CMK (cell line): ENCODE data around the gene CCR4.
"Not testable (repeated sequence)": the region's sequence is repeated elsewhere in the genome, so short reads cannot be mapped to it uniquely, and the experiment has no call there.

Experiments used
- DNase-seq: peaks from one replicate; pipeline ENCODE4 v3.0.0-alpha.2; 2010; ENCODE audit warnings: low read depth

Gene CCR4

DNA sequence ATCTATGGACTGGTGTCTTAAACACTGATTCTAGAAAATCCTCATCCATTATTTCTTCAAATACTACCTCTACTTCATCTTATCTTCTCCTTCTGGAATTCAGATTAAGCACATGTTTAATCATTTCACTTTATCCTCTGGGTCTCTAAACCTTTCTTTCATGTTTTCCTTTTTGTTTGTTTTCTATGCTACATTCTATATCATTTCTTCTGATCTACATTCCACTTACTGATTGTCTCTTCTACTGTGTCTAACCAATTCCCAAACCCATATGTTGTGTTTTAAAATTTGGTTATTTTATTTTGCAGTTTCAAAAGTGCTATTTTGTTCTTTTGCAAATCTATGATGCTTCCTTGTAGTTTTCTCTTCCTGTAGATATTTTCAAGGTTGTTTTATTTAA is 31.7 kb downstream of the CCR4 start:
- DNase-seq, result no peak

DNA sequence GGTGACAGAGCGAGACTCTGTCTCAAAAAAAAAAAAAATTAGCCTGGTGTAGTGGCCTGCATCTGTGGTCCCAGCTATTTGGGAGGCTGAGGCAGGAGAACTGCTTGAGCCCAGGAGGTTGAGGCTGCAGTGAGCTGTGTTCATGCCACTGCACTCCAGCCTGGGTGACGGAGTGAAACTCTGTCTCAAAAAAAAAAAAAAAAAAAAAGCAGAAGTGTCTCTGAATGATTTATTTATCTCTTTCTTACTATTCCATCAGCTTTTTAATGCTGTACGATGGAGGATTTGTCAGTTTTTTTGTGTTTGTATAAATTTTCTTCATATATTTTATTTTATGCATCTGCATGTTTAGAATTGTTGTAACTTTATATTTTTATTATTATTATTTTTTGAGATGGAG is 33.5 kb downstream of the CCR4 start:
- DNase-seq, result not testable (repeated sequence)

DNA sequence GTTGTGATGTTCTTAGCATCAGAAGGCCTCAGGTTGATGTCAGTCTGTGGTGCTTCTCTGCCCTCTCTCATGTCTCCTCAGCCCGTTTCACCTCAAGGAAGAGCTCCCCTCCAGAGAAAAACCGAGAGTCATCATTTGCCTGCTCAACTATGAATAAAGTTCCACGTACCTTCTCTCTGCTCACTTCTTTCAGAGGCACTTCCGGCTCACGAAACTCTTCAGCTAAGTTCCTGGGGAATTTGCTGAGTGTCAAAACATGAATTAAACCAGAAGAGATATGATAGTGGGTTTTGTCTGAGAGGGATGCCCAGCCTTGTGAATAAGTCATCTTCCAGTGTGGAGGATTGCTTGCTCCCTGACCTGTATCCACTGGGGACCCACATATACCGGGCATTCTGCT is 37.7 kb downstream of the CCR4 start:
- DNase-seq, result no peak

DNA sequence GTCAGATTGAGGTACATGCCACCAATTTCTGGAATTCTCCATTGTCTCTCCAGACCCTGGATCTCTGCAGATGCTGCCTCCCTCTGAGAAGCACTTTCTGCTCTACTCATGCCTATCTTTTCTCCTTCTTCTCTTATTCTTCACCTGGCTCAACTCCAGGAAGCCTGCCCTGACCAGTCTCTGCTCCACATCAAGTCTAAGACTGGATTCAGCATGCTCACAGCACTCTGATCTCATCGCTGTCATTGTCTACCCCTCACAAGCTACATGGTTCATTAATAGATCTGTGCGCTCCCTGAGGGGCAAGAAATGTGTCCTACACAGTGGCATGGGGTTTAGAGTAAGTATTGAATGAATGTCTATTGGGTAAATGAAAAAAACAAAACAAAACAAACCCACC is 38.7 kb downstream of the CCR4 start:
- no peak for DNase-seq

DNA sequence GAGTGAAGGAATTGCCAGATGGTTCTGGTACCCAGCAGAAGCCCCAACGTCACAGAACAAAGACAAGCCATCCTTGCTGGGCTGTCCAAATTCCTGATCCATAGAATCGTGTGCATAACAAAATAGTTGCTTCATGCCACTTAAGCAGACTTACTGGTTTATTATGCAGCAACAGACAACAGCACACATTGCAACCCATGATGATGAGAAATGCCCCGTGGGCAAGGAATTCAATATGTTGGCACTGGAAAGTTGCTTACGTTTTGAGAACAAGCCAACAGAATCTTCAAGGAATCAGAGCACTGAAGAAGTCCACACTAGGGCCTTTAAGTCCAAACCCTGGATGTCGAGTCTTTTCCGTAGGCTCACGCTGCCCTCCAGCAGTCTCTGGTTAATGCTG is 40.3 kb downstream of the CCR4 start:
- no peak for DNase-seq

DNA sequence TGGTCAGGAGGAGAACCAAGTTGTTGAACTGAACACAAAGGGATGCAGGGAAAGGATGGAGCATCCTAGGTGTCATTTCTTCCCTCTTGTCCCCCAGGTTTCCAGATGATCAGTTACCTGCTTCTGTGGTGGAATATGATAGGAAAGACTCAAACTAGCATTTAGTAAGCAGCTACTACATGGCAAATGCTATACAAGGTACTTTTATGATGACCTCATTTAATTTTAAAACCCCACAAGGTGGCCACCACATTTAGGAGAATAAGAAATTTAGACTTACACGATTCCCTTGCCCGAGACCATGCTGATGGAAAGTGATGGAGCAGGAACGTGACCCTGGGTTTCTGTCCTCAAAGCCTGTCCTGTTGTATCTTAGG is 40.9 kb downstream of the CCR4 start:
- DNase-seq, result no peak

DNA sequence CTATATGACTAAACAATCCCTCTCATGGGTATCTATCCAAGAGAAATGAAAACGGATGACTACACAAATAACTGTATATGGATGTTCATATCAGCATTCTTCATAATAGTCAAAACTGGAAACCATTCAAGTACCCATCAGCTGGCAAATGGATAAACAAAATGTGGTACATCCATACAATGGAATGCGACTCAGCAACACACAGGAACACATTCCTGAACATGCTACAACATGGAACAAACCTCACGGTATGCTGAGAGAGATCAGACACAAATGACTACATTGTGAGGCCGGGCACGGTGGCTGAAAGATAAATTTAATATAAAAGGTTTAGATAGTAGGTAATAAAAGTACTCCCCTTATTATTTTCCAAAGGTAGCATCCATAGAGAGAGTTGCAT is 42.6 kb downstream of the CCR4 start:
- no peak for DNase-seq

DNA sequence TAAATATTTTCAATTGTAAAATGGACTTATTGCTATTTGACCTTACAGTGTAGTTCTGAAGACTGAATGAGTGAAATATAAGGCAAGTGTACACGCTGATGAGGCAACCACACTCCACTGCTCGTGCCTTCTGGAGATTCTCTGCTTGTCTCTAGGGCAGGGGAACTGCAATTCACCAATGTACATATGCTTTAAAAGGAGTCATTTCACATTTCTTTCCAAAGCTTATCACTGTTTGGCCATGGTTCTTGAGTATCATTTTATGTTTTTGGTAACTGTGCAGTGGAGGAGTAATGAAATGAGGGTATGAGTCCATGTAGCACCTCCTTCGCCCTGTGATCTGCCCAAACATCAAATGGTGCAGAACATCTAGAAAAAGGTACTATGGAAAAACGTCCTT is 43.7 kb downstream of the CCR4 start:
- no peak for DNase-seq

DNA sequence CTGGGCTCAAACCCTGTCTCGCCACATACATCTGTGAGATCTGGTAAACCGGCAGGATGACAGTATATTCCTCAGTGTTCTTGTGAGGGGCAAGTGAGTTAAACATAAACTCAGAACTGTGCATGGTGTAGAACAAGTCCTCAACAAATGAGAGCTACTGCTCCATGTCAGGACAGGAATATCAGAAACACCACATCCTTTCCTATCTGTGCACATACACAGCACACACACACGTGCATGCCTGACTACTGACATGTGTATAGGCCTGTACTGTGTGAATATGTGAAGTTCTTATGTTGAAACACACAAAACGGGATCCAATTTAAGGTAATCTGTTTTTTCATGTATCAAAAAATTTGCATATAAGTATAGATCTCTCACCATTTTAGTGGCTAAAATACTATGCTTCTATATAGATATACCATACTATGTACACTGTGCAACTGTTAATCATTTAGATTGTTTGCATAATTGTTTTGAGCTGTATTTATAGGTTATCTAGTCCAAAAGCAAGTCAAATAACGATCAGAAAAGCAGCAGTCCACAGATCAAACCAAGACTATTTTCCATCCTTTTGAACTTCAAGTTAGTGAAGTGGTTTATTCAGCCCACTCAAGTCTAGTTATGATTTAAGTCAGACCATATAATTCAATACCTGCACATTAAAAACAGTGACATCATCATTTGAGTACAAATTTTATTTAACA is 44.8 kb downstream of the CCR4 start:
- DNase-seq, result no peak

DNA sequence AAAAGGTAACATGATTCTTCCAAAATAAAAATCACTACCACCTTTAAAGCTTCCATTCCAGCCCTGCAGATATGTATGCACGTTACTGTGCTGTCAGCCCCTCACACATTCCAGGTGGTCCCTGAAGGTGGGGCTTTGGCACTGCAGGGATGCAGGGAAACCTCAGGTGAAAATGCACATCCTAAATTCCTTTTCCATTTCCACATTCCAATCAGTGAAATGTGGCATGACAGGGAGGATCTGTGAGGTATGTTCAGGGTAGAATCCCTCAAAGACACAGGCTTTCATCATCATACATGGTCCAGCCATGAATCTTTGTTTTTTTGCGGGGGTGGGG is 45.3 kb downstream of the CCR4 start:
- no peak for DNase-seq

DNA sequence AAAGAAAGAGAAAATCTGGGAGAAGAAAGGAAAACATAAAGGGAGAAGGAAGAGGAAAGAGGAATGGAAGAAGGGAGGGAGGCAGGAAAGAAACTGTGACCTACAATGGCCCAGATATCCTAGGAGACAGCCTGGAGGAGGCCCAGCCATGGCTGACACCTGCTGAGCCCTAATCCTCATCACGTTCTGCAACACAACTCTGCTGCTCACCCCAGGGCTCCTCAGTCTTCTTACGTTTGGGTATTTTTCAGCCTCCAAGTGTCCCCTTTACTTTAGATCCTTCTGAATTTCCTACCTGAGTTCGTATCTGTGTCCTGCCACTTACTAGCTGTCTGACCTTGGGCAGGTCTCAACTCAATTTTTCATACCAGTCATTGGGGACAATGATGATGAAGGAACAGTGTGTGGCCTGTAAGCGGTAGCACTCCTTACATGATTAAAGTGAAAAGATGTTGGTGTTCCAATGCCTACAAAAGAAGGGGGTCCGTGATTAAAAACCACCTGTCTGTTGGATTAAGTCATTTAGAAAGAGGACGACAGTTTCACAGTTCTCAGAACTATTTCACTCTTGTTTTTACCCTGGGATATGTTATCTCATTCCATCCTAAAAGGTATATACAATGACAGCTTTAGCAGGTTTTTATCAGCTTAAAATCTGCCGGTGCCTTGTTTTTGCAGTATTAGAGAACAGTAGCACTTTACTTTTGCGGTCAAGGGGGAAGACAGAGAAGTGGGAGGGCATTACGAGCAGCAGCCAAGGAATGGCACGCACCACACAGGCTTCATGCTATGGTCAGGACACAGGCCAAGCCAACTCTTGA is 47.4 kb downstream of the CCR4 start:
- DNase-seq, result no peak

DNA sequence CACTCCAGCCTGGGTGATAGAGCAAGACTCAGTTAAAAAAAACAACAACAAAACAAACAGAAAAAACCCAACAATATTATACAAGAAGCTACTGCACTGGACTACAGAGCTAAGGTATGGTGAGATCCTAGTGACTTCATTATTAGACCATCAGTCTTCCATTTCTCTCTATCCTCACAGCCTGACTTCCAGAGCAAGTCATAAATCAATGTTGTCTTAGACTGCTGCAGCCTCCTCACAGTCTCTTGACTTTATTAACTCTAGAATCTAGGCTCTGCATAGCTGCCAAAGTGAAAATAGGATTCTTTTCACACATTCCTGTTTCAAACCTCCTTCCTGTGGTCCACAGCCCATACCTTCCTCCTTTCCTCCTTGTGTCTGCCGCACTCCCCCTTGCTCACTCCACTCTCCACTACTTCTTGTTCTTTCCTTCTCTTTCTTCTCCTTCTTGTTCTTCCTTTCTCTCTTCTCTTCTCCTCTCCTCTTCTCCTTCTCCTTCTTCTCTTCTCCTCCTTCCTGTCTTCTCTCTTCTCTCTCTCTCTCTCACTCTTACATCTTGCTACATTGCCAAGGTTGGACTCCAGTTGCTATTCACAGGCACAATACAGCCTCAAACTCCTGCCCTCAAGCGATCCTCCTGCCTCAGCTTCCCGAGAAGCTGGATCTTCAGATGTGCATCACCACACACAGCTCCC is 49.4 kb downstream of the CCR4 start:
- DNase-seq, result no peak

DNA sequence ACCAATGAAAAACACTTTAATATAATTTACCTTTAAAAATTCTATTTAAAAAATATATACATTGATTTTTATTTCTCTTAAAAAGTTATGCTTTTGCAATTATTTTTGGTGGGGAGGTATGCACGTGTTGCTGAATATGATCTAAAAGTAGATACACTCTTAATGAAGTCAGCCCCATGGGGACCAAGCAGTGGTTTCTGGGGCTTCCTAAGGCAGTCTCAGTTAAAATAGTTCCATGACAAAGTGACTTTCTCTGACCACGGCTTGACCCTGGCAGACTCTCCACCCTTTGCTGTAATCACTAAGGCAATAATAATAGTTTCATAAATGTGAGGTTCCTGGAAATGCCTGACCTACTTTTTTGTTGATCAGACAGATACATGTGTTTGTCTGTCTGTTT is 50.4 kb downstream of the CCR4 start:
- DNase-seq, result no peak

DNA sequence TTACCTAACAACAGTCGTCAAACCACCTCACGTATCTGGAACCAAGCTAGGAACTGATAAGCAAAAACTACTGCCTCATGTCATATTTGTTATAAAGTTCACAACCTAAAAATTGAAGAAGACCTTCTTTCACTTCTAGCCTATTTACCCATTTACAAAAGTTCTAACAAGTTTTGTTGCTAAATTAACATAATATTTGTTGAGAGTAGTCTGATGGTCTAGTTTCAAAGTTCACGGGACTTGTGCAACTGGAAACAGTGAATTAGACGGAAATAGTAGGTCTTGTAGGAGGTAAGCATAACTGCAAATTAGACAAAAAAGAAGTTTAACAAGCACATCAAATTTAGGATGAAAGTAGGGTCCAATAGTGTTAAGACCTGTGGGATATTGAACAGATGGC is 51.9 kb downstream of the CCR4 start:
- DNase-seq, result no peak

DNA sequence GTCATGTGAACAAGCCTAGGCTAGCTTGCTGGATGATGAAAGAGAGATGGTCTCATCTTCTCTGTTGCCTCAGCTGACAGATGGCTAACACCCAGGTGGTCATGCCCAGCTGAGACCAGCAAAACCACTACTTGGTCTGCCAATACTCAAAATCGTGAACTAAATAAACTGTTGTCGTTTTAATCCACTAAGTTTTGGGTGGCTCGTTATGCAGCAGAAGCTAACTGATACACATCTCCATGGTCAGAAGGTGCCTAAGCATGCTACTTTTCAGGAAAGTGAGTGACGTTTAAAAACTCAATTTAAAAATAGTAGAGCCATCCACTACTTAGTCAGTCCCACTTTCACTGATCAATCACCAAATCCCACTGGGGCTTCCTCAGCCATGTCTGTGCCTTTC is 52.8 kb downstream of the CCR4 start:
- DNase-seq, result no peak

DNA sequence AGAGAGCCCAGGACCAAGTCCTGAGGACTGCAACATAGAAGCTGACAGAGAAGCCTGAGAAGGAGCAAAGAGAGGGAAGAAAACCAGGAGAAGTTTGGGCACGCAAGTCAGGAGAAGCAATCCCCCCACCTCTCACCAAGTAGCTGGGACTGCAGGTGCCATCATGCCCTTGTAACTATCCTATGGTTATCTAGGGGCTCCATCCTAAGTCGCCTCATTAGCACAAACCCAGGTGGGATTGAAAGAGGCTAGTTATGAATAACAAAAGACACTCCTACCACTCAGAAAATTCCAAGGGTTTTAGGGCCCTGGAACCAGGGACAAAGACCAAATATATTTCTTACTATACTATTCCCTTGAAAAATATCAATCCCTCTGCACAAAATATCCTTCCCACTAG is 53.5 kb downstream of the CCR4 start:
- no peak for DNase-seq
